Smooth muscle cell (in vitro differentiated cells): Measurements from ENCODE around the gene HINT2. TPM values are rescaled to one million over a fixed set of nuclear protein-coding genes. Genes with fewer than 3 reads are reported as not detected.
A peak's percentile ranks its signal among the peaks of the same experiment; 100 is the strongest.

Experiments
- DNase-seq: peaks from one replicate; lab custom pipeline; 2025; ENCODE audit not compliant: unreplicated experiment; lab: John Stamatoyannopoulos, UW
- H2AFZ ChIP-seq: fragments of 200-600 bp; sonication (generic); 2 replicates; pipeline ENCODE4 v1.6.0; 2016; ENCODE audit warnings: antibody characterized with exemption, low read depth, mild to moderate bottlenecking
- H3F3A ChIP-seq: fragments of 200-600 bp; sonication (generic); 2 replicates; pipeline ENCODE4 v1.6.0; 2017; ENCODE audit warnings: antibody characterized with exemption, low read depth
- H3K27ac ChIP-seq: fragments of 200-600 bp; sonication (generic); 2 replicates; pipeline ENCODE4 v1.5.1; 2016; ENCODE audit warnings: low read depth, mild to moderate bottlenecking
- H3K27me3 ChIP-seq: fragments of 200-600 bp; sonication (generic); 2 replicates; pipeline ENCODE4 v1.6.1; 2016; ENCODE audit warnings: low read depth, mild to moderate bottlenecking
- H3K36me3 ChIP-seq: fragments of 200-600 bp; sonication (generic); 2 replicates; pipeline ENCODE4 v1.5.1; 2016; ENCODE audit warnings: low read depth
- H3K4me1 ChIP-seq: fragments of 200-600 bp; sonication (generic); 2 replicates; pipeline ENCODE4 v1.5.1; 2016; ENCODE audit warnings: low read depth
- H3K4me2 ChIP-seq: fragments of 200-600 bp; sonication (generic); 2 replicates; pipeline ENCODE4 v1.6.0; 2016; ENCODE audit warnings: mild to moderate bottlenecking
- H3K4me3 ChIP-seq: fragments of 200-600 bp; sonication (generic); 2 replicates; pipeline ENCODE4 v1.5.1; 2016; ENCODE audit warnings: mild to moderate bottlenecking
- H3K79me2 ChIP-seq: fragments of 200-600 bp; sonication (generic); 2 replicates; pipeline ENCODE4 v1.6.0; 2016; ENCODE audit warnings: low read depth, mild to moderate bottlenecking
- H3K9ac ChIP-seq: fragments of 200-600 bp; sonication (generic); 2 replicates; pipeline ENCODE4 v1.6.0; 2016; ENCODE audit warnings: low read depth
- H3K9me3 ChIP-seq: fragments of 200-600 bp; sonication (generic); replicated peaks from 2 replicates; pipeline ENCODE4 v1.5.1; 2016; ENCODE audit warnings: low read depth
- H4K20me1 ChIP-seq: fragments of 200-600 bp; sonication (generic); 2 replicates; pipeline ENCODE4 v1.6.0; 2016; ENCODE audit warnings: low read depth
- WGBS: methylation state at CpG from one replicate; pipeline ENCODE4 v1.1.7; 2016; ENCODE audit warnings: low lambda C conversion rate; 5-methylcytosine and 5-hydroxymethylcytosine counted together
- polyA plus RNA-seq: library from polyadenylated mRNA; unstranded; fragments of >200 nt; fragmentation: Nextera tagmentation; extraction: Ambion mirVana; gene quantifications from 2 replicates; pipeline ENCODE4 v1.2.1, GENCODE V29; 2016
- total RNA-seq: library from RNA; depleted of rRNA; stranded (reverse); fragments of >200 nt; gene quantifications from 2 replicates; pipeline ENCODE4 v1.2.3, GENCODE V29; 2014
- TF ChIP-seq, protein P1 (sequence below): fragments of 200-600 bp; sonication (generic); IDR thresholded peaks from 2 replicates; pipeline ENCODE4 v1.5.1; 2017; ENCODE audit warnings: borderline replicate concordance, mild to moderate bottlenecking, antibody characterized with exemption; ENCODE audit not compliant: insufficient read depth, poor library complexity, severe bottlenecking

The HINT2 gene
- total and polyA plus RNA-seq, 2 experiments from 2014 or later = 7.7 to 66.7 TPM

DNA sequence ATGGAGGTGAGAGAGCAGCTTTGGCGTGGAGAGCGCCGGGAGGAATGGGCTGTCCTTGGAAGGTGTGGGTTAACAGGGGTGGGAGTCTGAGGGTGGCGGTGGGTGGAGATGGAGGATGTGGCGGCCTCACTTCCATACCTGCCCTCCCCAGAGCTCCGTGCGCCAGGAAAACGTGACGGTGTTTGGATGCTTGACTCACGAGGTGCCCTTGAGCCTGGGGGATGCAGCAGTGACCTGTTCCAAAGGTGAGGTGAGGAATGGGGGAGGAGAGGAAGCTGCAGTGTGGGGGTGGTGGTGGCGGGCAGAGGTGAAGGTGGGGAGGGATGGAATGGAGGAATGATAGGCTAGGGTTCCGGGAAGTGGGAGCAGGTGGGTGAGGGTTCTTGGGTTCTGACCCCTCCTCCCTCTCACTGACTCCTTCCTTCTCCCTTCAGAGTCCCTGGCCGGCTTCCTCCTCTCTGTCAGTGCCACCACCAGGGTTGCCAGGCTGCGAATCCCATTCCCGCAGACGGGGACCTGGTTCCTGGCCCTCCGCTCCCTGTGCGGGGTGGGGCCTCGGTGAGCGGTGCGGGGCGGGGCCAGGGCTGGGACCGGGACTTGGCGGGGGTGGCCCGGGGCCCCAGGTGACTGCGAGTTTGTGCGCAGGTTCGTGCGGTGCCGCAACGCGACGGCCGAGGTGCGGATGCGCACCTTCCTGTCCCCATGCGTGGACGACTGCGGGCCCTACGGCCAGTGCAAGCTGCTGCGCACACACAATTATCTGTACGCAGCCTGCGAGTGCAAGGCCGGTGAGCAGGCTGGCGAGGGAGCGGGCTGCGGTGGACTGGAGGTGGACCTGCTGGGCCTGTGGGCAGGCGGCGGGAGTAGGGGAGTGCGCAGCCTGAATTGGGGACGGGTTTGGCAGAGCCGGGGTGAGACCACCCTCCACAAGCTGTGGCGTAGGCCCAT, 31.3 kb upstream of the HINT2 start:
- peak overlapping the region; percentile 57 for H3K4me2 ChIP-seq
- H3F3A ChIP-seq = peaks cover 16% of the 10 kb centered on the region
- peaks cover 13% of the 10 kb centered on the region for H3K4me1 ChIP-seq
- H3K4me3 ChIP-seq = no peak overlapping the region
- no peak for DNase-seq
- no peaks in the 10 kb centered on the region for H3K79me2 ChIP-seq
- no peak overlapping the region for H3K9ac ChIP-seq
- 35% methylated on average over 42 of the region's 53 CpGs for WGBS
- no peaks in the 10 kb centered on the region for H4K20me1 ChIP-seq
- H3K27ac ChIP-seq = peak overlapping the region; percentile 44
- no peak overlapping the region for H2AFZ ChIP-seq
- no peaks in the 10 kb centered on the region for H3K36me3 ChIP-seq
- no peaks in the 10 kb centered on the region for H3K9me3 ChIP-seq
- TF ChIP-seq, protein P1, sequence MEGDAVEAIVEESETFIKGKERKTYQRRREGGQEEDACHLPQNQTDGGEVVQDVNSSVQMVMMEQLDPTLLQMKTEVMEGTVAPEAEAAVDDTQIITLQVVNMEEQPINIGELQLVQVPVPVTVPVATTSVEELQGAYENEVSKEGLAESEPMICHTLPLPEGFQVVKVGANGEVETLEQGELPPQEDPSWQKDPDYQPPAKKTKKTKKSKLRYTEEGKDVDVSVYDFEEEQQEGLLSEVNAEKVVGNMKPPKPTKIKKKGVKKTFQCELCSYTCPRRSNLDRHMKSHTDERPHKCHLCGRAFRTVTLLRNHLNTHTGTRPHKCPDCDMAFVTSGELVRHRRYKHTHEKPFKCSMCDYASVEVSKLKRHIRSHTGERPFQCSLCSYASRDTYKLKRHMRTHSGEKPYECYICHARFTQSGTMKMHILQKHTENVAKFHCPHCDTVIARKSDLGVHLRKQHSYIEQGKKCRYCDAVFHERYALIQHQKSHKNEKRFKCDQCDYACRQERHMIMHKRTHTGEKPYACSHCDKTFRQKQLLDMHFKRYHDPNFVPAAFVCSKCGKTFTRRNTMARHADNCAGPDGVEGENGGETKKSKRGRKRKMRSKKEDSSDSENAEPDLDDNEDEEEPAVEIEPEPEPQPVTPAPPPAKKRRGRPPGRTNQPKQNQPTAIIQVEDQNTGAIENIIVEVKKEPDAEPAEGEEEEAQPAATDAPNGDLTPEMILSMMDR = no peak
- no peaks in the 10 kb centered on the region for H3K27me3 ChIP-seq

DNA sequence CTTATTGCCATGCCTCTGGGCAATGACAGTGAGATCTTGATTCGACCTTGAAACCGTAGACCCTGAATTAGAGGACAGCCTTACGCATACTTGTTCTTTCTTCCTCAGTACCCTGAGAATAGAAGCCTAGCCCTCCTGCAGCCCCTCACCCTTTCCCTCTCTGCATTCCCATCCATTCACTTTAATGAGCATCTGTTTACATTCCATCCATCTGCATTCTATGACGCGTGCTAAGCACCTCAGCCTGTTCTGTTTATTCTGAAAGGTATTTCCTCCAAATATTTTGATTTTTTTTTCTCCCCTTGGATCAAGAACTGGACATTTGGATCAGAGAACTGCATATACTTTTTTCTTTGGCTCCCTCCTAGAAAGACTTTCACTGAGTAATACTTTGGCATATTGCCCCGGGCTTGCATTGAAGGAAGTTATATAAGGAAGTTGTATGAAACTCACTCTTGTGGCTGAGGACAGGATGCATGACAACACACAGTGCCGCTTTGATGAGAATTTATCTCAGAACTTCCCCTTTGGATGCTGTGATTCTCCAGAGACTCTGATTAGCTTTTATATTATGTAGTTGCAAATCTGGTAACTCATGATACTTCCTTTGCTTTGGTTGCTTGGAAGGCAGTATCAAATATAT, 29.9 kb upstream of the HINT2 start:
- no peaks in the 10 kb centered on the region for H3K9me3 ChIP-seq
- H3K79me2 ChIP-seq = no peaks in the 10 kb centered on the region
- no peaks in the 10 kb centered on the region for H3K36me3 ChIP-seq
- peaks cover 13% of the 10 kb centered on the region for H3K4me1 ChIP-seq
- peak overlapping the region; percentile 44 for H3K27ac ChIP-seq
- H3K9ac ChIP-seq = no peak overlapping the region
- 48% methylated on average over 7 of the region's 7 CpGs for WGBS
- H2AFZ ChIP-seq = no peak overlapping the region
- no peaks in the 10 kb centered on the region for H4K20me1 ChIP-seq
- H3K27me3 ChIP-seq = no peaks in the 10 kb centered on the region
- peaks cover 16% of the 10 kb centered on the region for H3F3A ChIP-seq
- peak overlapping the region; percentile 57 for H3K4me2 ChIP-seq
- TF ChIP-seq, protein P1 = no peak
- DNase-seq = no peak
- no peak overlapping the region for H3K4me3 ChIP-seq

DNA sequence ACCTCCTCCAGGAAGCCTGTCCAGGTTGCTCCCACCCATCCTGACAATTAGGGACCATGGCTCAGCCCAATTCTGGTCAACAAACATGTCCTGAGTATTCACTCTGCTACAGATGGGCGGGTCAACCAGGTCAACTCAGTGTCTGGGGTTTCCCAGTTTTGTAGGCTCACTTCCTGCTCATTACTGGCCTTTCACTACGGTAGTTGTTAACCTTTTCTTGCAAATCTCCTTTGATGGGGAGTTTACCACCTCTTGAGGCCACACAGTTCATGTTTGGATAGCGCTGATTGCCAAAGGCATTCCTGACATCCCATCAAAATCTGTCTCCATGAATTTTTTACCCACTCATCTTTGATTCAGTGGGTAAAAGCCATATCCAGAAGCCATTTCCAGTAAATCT, 28.0 kb upstream of the HINT2 start:
- Histone ChIP-seq H3K36me3 (no peaks in the 10 kb centered on the region), H3K4me3 (no peak overlapping the region), H4K20me1 (no peaks in the 10 kb centered on the region), H3K79me2 (no peaks in the 10 kb centered on the region), H3K9me3 (no peaks in the 10 kb centered on the region), H3K4me2 (no peak overlapping the region), H2AFZ (no peak overlapping the region), H3K27ac (no peak overlapping the region), H3K4me1 (peaks cover 13% of the 10 kb centered on the region), H3K27me3 (no peaks in the 10 kb centered on the region), H3F3A (peaks cover 16% of the 10 kb centered on the region), H3K9ac (no peak overlapping the region)
- 93% methylated on average over 3 of the region's 3 CpGs for WGBS
- DNase-seq = no peak
- TF ChIP-seq, protein P1 = no peak
